Activated T-helper 17 cell treated with anti-CD3 and anti-CD28 coated beads, Interleukin-2, amount 50 U/mL, for 72 hours (primary cell): ENCODE results near the gene KIF6. TPM values are rescaled to one million over a fixed set of nuclear protein-coding genes. Genes with fewer than 3 reads are reported as not detected.
"Not testable (repeated sequence)": the region's sequence is repeated elsewhere in the genome, so short reads cannot be mapped to it uniquely, and the experiment has no call there.

Experiments used
- ATAC-seq: fragments of 150-1000 bp; cut with Tn5 transposase; replicated peaks from 2 replicates; pipeline ENCODE4 v1.10.0; 2021; ENCODE audit warnings: mild to moderate bottlenecking, moderate library complexity
- H3K27ac Mint-ChIP-seq: one replicate; pipeline ENCODE4 v1.8.0; 2022; ENCODE audit warnings: mixed read lengths
- H3K27me3 Mint-ChIP-seq: one replicate; pipeline ENCODE4 v1.8.0; 2022; ENCODE audit warnings: mixed read lengths
- H3K36me3 Mint-ChIP-seq: one replicate; pipeline ENCODE4 v1.8.0; 2022; ENCODE audit warnings: low read depth, mild to moderate bottlenecking, mixed read lengths
- H3K4me1 Mint-ChIP-seq: one replicate; pipeline ENCODE4 v1.8.0; 2022; ENCODE audit warnings: mixed read lengths
- H3K4me3 Mint-ChIP-seq: one replicate; pipeline ENCODE4 v1.8.0; 2022; ENCODE audit warnings: mild to moderate bottlenecking, mixed read lengths
- H3K9me3 Mint-ChIP-seq: one replicate; pipeline ENCODE4 v1.8.0; 2022; ENCODE audit warnings: mixed read lengths
- total RNA-seq, 2 donors: library from RNA; stranded (reverse); gene quantifications; one replicate each; pipeline ENCODE4 v1.2.3, GENCODE V29; 2022

KIF6 gene
- total RNA-seq, 2 donors from 2014 or later, result 0.48 TPM; not detected in 1

GRCh38 chr6:39294133-39294532, 431.1 kb downstream of the KIF6 start:
- Mint-ChIP-seq H3K36me3 (no peaks in the 10 kb centered on the region), H3K9me3 (no peaks in the 10 kb centered on the region)

GRCh38 chr6:39292637-39293036, 432.6 kb downstream of the KIF6 start:
- H3K36me3 Mint-ChIP-seq, result no peaks in the 10 kb centered on the region
- no peaks in the 10 kb centered on the region for H3K9me3 Mint-ChIP-seq
- no peaks in the 10 kb centered on the region for H3K4me1 Mint-ChIP-seq
- no peak overlapping the region for H3K4me3 Mint-ChIP-seq
- ATAC-seq, result no peak
- peaks cover 8% of the 10 kb centered on the region for H3K27me3 Mint-ChIP-seq
- no peak overlapping the region for H3K27ac Mint-ChIP-seq

More at GRCh38 chr6:39294133-39294532, 431.1 kb downstream of the KIF6 start:
- Mint-ChIP-seq H3K4me1 (no peaks in the 10 kb centered on the region), H3K27me3 (peaks cover 5% of the 10 kb centered on the region), H3K4me3 (no peak overlapping the region), H3K27ac (no peak overlapping the region)
- ATAC-seq, result no peak

GRCh38 chr6:39289490-39289889, 435.7 kb downstream of the KIF6 start:
- H3K9me3 Mint-ChIP-seq, result no peaks in the 10 kb centered on the region
- peak; percentile 83 for ATAC-seq
- H3K4me3 Mint-ChIP-seq, result no peak overlapping the region
- H3K27me3 Mint-ChIP-seq, result peaks cover 3% of the 10 kb centered on the region
- H3K4me1 Mint-ChIP-seq, result no peaks in the 10 kb centered on the region
- no peak overlapping the region for H3K27ac Mint-ChIP-seq
- H3K36me3 Mint-ChIP-seq, result no peaks in the 10 kb centered on the region

GRCh38 chr6:39287601-39288000, 437.6 kb downstream of the KIF6 start:
- Mint-ChIP-seq H3K27ac (no peak overlapping the region), H3K36me3 (no peaks in the 10 kb centered on the region), H3K4me1 (no peaks in the 10 kb centered on the region), H3K4me3 (no peak overlapping the region), H3K9me3 (no peaks in the 10 kb centered on the region), H3K27me3 (peaks cover 7% of the 10 kb centered on the region)
- no peak for ATAC-seq

- not testable (repeated sequence) for H3K27me3 Mint-ChIP-seq, H3K9me3 Mint-ChIP-seq, H3K27ac Mint-ChIP-seq, ATAC-seq, H3K4me1 Mint-ChIP-seq, H3K36me3 Mint-ChIP-seq, H3K4me3 Mint-ChIP-seq
Measured at GRCh38 chr6:39286596-39286995, 438.6 kb downstream of the KIF6 start.

GRCh38 chr6:39282774-39283173, 442.4 kb downstream of the KIF6 start:
- ATAC-seq, result no peak
- Mint-ChIP-seq H3K9me3 (no peaks in the 10 kb centered on the region), H3K27me3 (peaks cover 9% of the 10 kb centered on the region), H3K4me3 (no peak overlapping the region), H3K4me1 (no peaks in the 10 kb centered on the region), H3K27ac (no peak overlapping the region), H3K36me3 (no peaks in the 10 kb centered on the region)

GRCh38 chr6:39281312-39281980, 443.8 kb downstream of the KIF6 start:
- Mint-ChIP-seq H3K4me3 (no peak overlapping the region), H3K27me3 (peaks cover 13% of the 10 kb centered on the region), H3K4me1 (no peaks in the 10 kb centered on the region), H3K27ac (no peak overlapping the region), H3K9me3 (no peaks in the 10 kb centered on the region), H3K36me3 (no peaks in the 10 kb centered on the region)
- ATAC-seq, result no peak

- H3K27ac Mint-ChIP-seq, result no peak overlapping the region
- H3K36me3 Mint-ChIP-seq, result no peaks in the 10 kb centered on the region
- no peaks in the 10 kb centered on the region for H3K4me1 Mint-ChIP-seq
- H3K27me3 Mint-ChIP-seq, result peaks cover 13% of the 10 kb centered on the region
- no peak overlapping the region for H3K4me3 Mint-ChIP-seq
- ATAC-seq, result no peak
- no peaks in the 10 kb centered on the region for H3K9me3 Mint-ChIP-seq
Measured at GRCh38 chr6:39280247-39280731, 444.9 kb downstream of the KIF6 start.

Other genes with a start within 250 kb of the KIF6 start
- gene DAAM2, start 67.0 kb upstream of the KIF6 start, total RNA-seq, result not detected
- 1 to 10 TPM in 1 of 2 donors, under 1 TPM in 1; 0.65 to 1.1 TPM for gene MOCS1, start 209.1 kb upstream of the KIF6 start, total RNA-seq